CD14-positive monocyte (primary cell): ENCODE results near the gene LAMC1. TPM values are rescaled to one million over a fixed set of nuclear protein-coding genes. Genes with fewer than 3 reads are reported as not detected.

ENCODE experiments used
- DNase-seq, 3 donors: peaks; one replicate each; pipeline ENCODE4 v3.0.0-alpha.2; 2011 to 2022
- H2AFZ ChIP-seq: 2 replicates; pipeline ENCODE4 v1.6.0; 2012; ENCODE audit warnings: mild to moderate bottlenecking, low read depth, low read length, inconsistent platforms; ENCODE audit not compliant: insufficient read depth, poor library complexity, severe bottlenecking
- H3K27ac ChIP-seq, 2 donors: 1 replicate in 1 of 2; 2 replicates in 1 of 2; pipeline ENCODE4 v1.5.1; 2012 to 2013; ENCODE audit warnings: low read length in 2 of 2, control low read depth in 1 of 2, inconsistent platforms in 1 of 2, low read depth in 1 of 2, mild to moderate bottlenecking in 1 of 2
- H3K27me3 ChIP-seq, 2 donors: one replicate each; pipeline versions ENCODE4 v1.6.0 to v1.6.1; 2011 to 2013; ENCODE audit warnings: low read length in 2 of 2; ENCODE audit not compliant: control insufficient read depth in 2 of 2, insufficient read depth in 2 of 2
- H3K36me3 ChIP-seq, 2 donors: replicated peaks in 1 of 2; 1 replicate in 1 of 2; 2 replicates in 1 of 2; pipeline versions ENCODE4 v1.5.1 to v1.6.1; 2012 to 2013; ENCODE audit warnings: low read length in 2 of 2, control low read depth in 1 of 2, inconsistent platforms in 1 of 2, mild to moderate bottlenecking in 1 of 2; ENCODE audit not compliant: insufficient read depth in 2 of 2, control insufficient read depth in 1 of 2
- H3K4me1 ChIP-seq, 2 donors: 1 replicate in 1 of 2; 2 replicates in 1 of 2; pipeline versions ENCODE4 v1.5.1 to v1.6.1; 2012 to 2013; ENCODE audit warnings: low read length in 2 of 2, control low read depth in 1 of 2, inconsistent platforms in 1 of 2, mild to moderate bottlenecking in 1 of 2, moderate library complexity in 1 of 2; ENCODE audit not compliant: insufficient read depth in 2 of 2, control insufficient read depth in 1 of 2
- H3K4me2 ChIP-seq: replicated peaks from 2 replicates; pipeline ENCODE3; 2012; ENCODE audit warnings: low read length, moderate library complexity, mild to moderate bottlenecking; ENCODE audit not compliant: poor library complexity, severe bottlenecking; ENCODE audit errors: extremely low read depth
- H3K4me3 ChIP-seq, 3 experiments: fragments of 200-600 bp in 1 of 3; sonication (generic) in 1 of 3; replicated peaks in 1 of 3; 1 replicate in 2 of 3; 2 replicates in 1 of 3; pipeline ENCODE4 v1.5.1; 2011 to 2013; ENCODE audit warnings: low read length in 3 of 3, mild to moderate bottlenecking in 3 of 3, control low read depth in 2 of 3, low read depth in 2 of 3, inconsistent platforms in 1 of 3, moderate library complexity in 1 of 3
- H3K79me2 ChIP-seq: 2 replicates; pipeline ENCODE4 v1.6.0; 2012; ENCODE audit warnings: mild to moderate bottlenecking, control low read depth, inconsistent platforms, low read length, moderate library complexity; ENCODE audit not compliant: insufficient read depth
- H3K9ac ChIP-seq: 2 replicates; pipeline ENCODE4 v1.6.0; 2017; ENCODE audit warnings: low read length, mild to moderate bottlenecking; ENCODE audit not compliant: insufficient read depth, poor library complexity, severe bottlenecking
- H3K9me3 ChIP-seq, 2 donors: replicated peaks in 1 of 2; 1 replicate in 1 of 2; 2 replicates in 1 of 2; pipeline versions ENCODE4 v1.5.1 to v1.6.1; 2012 to 2013; ENCODE audit warnings: low read length in 2 of 2, control low read depth in 1 of 2; ENCODE audit not compliant: control insufficient read depth in 1 of 2, insufficient read depth in 1 of 2
- H4K20me1 ChIP-seq: 2 replicates; pipeline ENCODE4 v1.6.0; 2012; ENCODE audit warnings: mild to moderate bottlenecking, low read length, control low read depth, moderate library complexity; ENCODE audit not compliant: insufficient read depth
- H3K27ac Mint-ChIP-seq, 7 donors: one replicate each; pipeline ENCODE4 v1.8.0; 2020; ENCODE audit warnings: mild to moderate bottlenecking in 7 of 7, mixed read lengths in 7 of 7, moderate library complexity in 6 of 7, inconsistent platforms in 2 of 7
- H3K27me3 Mint-ChIP-seq, 3 donors: one replicate each; pipeline ENCODE4 v1.8.0; 2021 to 2022; ENCODE audit warnings: low read depth in 3 of 3, mild to moderate bottlenecking in 3 of 3, mixed read lengths in 3 of 3, moderate library complexity in 3 of 3, inconsistent platforms in 1 of 3
- H3K36me3 Mint-ChIP-seq, 2 donors: one replicate each; pipeline ENCODE4 v1.8.0; 2020; ENCODE audit warnings: mixed read lengths in 2 of 2, inconsistent platforms in 1 of 2, mild to moderate bottlenecking in 1 of 2
- H3K4me1 Mint-ChIP-seq: one replicate; pipeline ENCODE4 v1.8.0; 2020; ENCODE audit warnings: mild to moderate bottlenecking, mixed read lengths
- H3K4me3 Mint-ChIP-seq, 2 donors: one replicate each; pipeline ENCODE4 v1.8.0; 2020; ENCODE audit warnings: mild to moderate bottlenecking in 2 of 2, mixed read lengths in 2 of 2, moderate library complexity in 1 of 2
- H3K9me3 Mint-ChIP-seq, 7 donors: one replicate each; pipeline ENCODE4 v1.8.0; 2020 to 2022; ENCODE audit warnings: mixed read lengths in 7 of 7, mild to moderate bottlenecking in 6 of 7, moderate library complexity in 6 of 7, inconsistent platforms in 2 of 7
- WGBS: methylation state at CpG from one replicate; pipeline ENCODE4 v1.1.5; 2013; ENCODE audit warnings: missing lambda C conversion rate; ENCODE audit not compliant: insufficient coverage; 5-methylcytosine and 5-hydroxymethylcytosine counted together
- intact Hi-C, 2 donors: fragments of 100-400 bp; cut with micrococcal nuclease; formaldehyde crosslinking; loops; one replicate each; pipeline versions ENCODE4 v1.15.0 to v1.15.1; 2023
- polyA plus RNA-seq, 3 donors: library from polyadenylated mRNA; depleted of rRNA in 1 of 3; unstranded in 2 of 3; stranded (reverse) in 1 of 3; fragments of 300-500 nt in 2 of 3; fragments of >200 nt in 1 of 3; fragmentation: Illumina TruSeq in 2 of 3; gene quantifications; 1 replicate in 2 of 3; 2 replicates in 1 of 3; pipeline ENCODE4 v1.2.3, GENCODE V29; 2012 to 2021
- TF ChIP-seq, protein P1 (sequence below): fragments of 200-600 bp; IDR thresholded peaks from one replicate; pipeline ENCODE4 v1.8.0; 2022; ENCODE audit warnings: antibody characterized with exemption, mild to moderate bottlenecking

The LAMC1 gene
- polyA plus RNA-seq, 3 donors: 0.34 to 1.7 (median 0.95) TPM

GRCh38 chr1:183002797-183003196 lies 20.4 kb upstream of the LAMC1 start:
- H3K36me3 ChIP-seq: no peaks in the 10 kb centered on the region
- no peak overlapping the region for H3K27ac ChIP-seq
- Mint-ChIP-seq H3K4me1 (no peaks in the 10 kb centered on the region), H3K4me3 (no peak overlapping the region), H3K27me3 (peaks cover 3 to 9% (median 6%) of the 10 kb centered on the region in 3 donors), H3K9me3 (peaks cover 0 to 2% (median 0%) of the 10 kb centered on the region in 7 donors), H3K27ac (no peak overlapping the region), H3K36me3 (no peaks in the 10 kb centered on the region)
- no peaks in the 10 kb centered on the region for H3K79me2 ChIP-seq
- no peak overlapping the region for H3K4me2 ChIP-seq
- H3K4me3 ChIP-seq: no peak overlapping the region
- peaks cover 0 to 2% of the 10 kb centered on the region in 2 donors for H3K27me3 ChIP-seq
- no peak for DNase-seq
- intact Hi-C loops: no loop called here
- H3K9me3 ChIP-seq: no peaks in the 10 kb centered on the region
- H3K4me1 ChIP-seq: no peaks in the 10 kb centered on the region
- TF ChIP-seq, protein P1, sequence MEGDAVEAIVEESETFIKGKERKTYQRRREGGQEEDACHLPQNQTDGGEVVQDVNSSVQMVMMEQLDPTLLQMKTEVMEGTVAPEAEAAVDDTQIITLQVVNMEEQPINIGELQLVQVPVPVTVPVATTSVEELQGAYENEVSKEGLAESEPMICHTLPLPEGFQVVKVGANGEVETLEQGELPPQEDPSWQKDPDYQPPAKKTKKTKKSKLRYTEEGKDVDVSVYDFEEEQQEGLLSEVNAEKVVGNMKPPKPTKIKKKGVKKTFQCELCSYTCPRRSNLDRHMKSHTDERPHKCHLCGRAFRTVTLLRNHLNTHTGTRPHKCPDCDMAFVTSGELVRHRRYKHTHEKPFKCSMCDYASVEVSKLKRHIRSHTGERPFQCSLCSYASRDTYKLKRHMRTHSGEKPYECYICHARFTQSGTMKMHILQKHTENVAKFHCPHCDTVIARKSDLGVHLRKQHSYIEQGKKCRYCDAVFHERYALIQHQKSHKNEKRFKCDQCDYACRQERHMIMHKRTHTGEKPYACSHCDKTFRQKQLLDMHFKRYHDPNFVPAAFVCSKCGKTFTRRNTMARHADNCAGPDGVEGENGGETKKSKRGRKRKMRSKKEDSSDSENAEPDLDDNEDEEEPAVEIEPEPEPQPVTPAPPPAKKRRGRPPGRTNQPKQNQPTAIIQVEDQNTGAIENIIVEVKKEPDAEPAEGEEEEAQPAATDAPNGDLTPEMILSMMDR: no peak
- H2AFZ ChIP-seq: no peak overlapping the region
- no CpG with 5 or more reads among the region's 3 CpGs for WGBS
- H4K20me1 ChIP-seq: no peaks in the 10 kb centered on the region
- H3K9ac ChIP-seq: no peak overlapping the region

DNA sequence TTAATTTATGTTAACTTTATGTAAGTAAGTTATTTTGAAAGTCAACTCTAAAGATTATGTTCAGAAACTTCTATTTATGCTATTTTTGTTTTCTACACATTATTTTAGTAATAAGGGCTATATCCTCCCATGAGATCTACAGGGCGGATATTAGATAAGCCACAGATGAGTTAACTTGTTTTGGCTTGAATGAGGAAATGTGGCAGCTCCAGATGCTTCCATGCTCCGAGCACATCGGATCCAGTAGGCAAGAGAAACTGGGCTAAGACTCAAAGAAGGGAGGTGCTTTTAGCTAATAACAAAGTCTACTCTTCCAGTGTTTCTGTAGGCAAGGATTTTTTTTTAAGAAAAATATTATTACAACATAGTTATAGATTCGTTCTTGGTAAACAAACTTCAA lies 20.0 kb upstream of the LAMC1 start:
- WGBS: 100% methylated on average over 1 of the region's 4 CpGs

More for the DNA sequence above, 20.0 kb upstream of the LAMC1 start:
- no peak overlapping the region for H3K4me3 ChIP-seq
- DNase-seq: no peak
- H3K27me3 ChIP-seq: peaks cover 0 to 2% of the 10 kb centered on the region in 2 donors
- H3K9me3 ChIP-seq: no peaks in the 10 kb centered on the region
- no peaks in the 10 kb centered on the region for H3K36me3 ChIP-seq
- intact Hi-C loops: no loop called here
- H3K4me2 ChIP-seq: no peak overlapping the region
- no peaks in the 10 kb centered on the region for H3K4me1 Mint-ChIP-seq
- H3K4me3 Mint-ChIP-seq: no peak overlapping the region
- no peaks in the 10 kb centered on the region for H3K79me2 ChIP-seq
- no peaks in the 10 kb centered on the region for H3K4me1 ChIP-seq
- TF ChIP-seq, protein P1: no peak
- peaks cover 0 to 2% (median 0%) of the 10 kb centered on the region in 7 donors for H3K9me3 Mint-ChIP-seq
- H3K27ac Mint-ChIP-seq: no peak overlapping the region
- no peak overlapping the region for H2AFZ ChIP-seq
- peaks cover 3 to 9% (median 6%) of the 10 kb centered on the region in 3 donors for H3K27me3 Mint-ChIP-seq
- H3K9ac ChIP-seq: no peak overlapping the region
- H4K20me1 ChIP-seq: no peaks in the 10 kb centered on the region
- H3K36me3 Mint-ChIP-seq: no peaks in the 10 kb centered on the region
- no peak overlapping the region for H3K27ac ChIP-seq
